ENCODE results near the gene SCO2.
"Not testable (repeated sequence)": the region's sequence is repeated elsewhere in the genome, so short reads cannot be mapped to it uniquely, and the experiment has no call there.

Gene SCO2

DNA sequence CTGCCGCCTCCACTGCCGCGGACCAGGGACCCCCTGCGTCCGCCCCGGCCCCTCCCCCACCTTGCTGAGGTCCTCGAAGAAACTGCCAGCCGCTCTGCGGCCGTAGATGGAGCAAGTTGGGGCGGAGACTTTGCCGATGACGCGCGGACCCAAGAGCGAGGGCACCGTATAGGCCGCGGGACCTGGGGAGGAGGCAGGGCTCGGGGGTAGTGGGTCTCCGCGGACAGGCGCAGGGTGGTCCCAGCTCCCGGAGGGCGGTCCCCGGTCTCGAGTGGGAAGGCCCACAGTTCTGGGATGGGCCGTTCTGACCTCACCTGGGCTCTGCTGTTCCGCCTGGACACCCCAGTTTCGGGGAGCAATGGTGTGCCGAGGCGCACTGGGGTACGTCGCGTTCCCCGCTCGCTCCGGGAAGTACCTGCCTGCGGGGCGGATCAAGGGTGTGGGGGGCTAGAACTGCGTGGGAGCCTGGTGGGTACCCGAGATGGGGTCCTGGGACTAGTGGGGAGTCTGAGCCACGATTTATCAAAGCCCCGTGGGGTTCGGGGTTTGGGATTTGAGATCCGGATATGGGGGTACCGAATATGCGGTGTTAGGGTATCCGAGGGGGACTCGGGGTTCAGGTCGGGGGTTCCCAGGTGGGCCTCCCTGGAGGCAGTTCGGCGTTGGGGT lies 5.6 kb upstream of the SCO2 start:
- peak; percentile 92 for DNase-seq

DNA sequence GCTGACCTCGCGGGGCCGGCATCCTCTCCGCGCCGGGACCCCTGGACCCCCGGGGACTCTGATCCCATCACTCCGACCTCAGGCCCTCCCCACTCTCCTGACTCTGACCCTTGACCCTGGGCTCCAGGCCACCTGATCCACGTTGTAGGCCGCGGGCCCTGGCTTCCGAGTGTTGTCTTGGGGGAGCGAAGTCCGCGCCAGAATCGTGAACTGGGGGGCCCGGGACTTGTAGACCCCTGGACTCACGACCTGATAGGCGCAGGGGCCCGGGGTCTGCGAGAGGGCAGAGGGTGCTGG lies 5.1 kb upstream of the SCO2 start:
- no peak for DNase-seq

DNA sequence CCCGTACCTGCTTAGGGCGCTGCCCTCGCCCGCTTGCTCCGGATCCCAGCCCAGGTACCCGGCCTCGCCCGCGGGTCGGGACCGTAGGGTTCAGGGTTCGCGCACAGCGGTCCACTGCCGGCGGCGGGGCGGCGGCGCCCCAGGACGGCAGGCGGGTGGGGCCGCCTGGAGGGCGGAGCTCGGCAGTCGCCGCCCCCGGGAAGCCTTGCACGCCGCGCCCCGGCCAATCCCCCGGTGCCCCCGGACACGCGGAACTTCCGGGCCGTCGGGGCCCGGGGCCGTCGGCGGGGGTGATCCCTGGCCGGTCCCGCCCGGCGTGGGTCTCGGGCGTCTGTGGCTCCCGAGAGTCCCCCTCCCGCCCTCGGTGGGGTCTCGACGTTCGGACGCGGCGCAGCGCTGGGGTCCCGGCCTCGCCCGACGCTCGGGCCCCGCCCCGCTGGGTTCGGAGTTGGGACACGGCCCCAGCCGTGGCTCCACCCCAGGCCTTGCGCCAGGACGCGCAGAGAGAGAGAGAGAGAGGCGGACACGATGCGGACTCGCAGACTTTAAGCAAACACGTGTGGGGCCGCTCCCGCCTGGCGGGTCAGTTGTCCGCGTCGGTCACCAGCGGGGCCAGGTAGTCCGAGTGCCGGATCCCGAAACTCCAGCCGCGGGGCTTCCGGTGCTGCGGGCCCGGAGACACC lies 4.6 kb upstream of the SCO2 start, which contains the start of gene TYMP:
TSS of gene TYMP (minus strand) at position 116 of the 683 bp plus-strand sequence. CDS start 303 bp downstream, outside the sequence.
- DNase-seq, result peak; percentile 89

DNA sequence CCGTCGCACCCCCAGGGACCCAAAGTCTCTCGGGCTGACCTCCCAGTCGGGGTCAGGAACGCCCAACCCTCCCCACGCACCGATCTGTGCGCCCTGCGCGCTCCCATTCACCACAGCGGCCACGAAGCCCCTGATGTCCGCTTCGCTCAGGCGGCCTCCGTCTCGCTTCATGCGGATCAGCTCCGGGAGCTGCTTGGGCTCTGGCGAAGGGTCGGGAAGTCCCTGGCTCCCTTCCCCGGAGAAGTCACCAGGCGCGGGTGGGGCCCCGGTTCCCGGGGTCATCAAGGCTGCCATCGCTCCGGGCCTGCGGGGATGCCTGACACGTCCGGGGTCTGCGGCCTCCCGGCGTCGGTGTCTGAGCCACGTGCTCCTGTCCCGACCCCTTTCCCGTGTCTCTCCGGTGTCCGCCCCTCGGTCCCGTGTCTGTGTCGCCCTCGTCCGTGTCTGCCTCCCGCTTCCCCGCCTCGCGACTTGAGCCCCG lies 4.1 kb upstream of the SCO2 start:
- DNase-seq, result no peak

DNA sequence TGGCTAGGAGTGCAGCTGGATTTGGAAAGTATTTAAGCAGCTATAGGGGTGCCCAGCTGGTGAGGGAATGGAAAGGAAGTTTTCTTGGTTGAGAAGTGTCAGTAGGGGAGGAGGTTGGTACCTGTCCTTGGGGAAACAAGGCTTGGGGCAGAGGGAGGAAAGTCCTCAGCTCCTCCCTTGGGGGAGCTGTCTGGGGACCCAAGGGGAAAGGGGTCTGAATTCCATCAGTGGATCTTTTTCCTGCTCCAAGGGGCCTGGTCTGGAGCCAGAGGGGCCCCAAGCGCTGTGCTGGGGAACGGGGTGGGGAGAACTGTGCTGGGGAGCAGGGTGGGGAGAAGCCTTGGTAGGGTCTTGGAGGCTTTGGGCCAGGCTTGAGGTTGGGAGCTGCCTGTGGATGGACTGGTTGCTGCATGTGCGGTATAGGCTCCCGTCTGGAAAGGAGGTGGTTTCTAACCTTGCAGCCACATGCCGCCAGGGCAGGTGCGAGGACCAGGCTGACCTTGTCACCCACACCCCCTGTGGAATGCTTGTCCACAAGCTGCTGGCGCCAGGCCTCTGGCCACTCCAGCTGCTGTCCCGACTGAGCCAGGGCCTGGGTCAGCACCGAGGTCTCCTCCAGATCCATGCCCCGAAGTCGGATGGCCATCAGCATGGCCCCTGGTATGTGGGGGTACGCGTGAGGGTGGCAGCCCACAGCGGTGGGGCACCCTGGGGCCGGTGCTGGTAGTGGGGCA lies 3.5 kb upstream of the SCO2 start:
- peak; percentile 71 for DNase-seq

DNA sequence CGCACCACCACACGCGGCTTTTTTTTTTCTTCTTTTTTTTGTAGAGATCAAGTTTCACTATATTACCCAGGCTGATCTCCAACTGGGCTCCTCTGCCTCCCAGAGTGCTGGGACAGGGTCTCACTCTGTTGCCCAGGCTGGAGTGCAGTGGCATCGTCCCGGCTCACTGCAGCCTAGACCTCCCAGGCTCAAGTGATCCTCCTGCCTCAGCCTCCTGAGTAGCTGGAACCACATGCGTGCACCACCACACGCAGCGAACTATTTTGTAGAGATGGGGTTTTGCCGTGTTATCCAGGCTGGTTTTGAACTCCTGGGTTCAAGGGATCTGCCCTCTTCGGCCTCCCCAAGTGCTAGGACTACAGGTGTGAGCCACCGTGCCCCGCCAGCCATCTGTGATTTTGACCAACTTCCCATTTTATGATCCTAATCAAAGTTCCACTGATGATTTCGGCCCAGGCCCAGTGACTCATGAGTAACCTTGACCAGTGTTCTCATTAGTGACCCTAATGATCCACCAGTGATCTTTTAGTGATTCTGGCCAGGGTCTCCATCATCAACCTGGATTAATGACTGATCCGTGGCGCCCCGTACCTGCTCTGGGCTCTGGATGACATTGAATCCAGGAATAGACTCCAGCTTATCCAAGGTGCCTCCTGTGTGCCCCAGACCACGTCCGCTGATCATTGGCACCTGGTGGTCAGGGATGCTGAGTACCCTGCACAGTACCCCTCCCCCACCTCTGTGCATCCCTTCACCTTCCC lies 2.7 kb upstream of the SCO2 start:
- peak; percentile 63 for DNase-seq

DNA sequence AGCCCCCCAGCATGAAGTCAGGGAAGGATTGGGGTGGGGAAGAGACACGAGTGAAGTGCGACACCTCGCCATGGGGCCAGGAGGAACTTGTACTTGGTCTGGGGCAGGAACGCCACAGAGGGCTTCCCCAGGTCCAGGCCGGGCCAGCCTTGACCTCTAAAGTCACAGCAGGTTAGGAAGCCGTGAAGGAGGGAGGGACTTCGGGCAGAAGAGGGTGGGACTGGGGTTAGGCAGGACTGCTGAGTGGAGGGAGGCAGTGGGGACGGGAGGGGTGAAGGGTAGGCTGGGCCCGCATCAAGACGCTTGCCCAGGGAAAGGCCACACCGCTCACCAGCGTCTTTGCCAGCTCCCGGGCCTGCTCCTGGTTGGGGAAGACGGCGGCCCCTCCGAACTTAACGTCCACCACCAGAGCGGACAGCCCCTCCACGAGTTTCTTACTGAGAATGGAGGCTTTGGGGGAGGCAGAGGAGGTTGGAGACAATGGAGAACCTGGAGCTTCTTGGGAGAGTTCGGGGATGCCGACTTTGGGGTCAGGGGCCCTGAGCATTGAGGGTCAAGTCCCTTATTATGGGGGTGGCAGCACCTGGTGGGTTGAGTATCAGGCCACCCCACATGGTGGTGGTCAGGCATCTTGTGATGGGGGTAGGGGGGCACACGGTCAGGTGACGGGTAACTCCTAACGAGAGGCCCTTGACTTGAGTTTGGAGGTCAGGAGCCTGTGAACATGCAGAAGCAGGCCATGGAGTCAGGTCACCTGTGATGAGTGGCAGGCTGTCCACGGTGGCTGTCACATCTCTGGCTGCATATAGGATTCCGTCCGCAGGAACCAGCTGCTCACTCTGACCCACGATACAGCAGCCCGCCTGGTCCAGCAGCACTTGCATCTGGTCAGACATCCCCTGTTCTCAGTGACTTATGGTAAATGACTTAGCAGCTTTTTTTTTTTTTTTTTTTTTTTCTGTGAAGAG lies 1.7 kb upstream of the SCO2 start:
- DNase-seq, result peak; percentile 69

DNA sequence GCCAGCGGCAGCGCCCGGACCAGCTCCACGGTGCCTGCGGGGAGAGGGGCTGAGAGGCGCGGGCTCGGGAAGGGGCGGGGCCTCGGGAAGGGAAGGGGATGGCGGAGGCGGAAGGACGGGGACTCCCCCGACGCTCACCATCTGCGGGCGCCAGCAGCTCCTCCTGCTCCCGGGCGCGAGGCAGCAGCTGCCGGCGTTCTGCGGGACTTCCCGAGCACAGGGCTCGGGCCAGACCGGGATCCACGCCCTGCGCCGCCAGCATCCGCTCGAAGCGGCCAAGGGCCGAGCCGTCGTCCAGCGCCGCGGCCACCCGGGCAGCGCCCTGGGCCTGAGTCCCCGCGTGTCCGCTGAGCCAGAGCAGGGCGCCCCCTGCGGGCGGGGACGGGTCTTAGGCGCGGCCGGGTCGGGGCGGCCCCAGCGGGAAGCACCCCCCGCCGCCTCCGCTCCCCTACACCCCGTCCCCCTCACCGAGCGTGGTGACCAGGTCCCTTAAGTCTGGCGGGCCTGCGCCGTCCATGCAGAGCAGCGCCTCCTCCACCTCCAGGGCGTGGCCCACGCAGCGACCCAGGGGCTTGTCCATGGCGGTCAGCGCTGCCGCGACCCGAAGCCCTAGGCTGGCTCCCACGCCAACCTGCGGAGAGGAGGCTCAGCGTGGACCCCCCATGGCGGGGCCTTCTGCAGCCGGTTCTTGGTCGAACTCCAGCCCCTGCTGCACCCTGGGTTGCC lies 873 bp upstream of the SCO2 start:
- DNase-seq, result peak; percentile 94

DNA sequence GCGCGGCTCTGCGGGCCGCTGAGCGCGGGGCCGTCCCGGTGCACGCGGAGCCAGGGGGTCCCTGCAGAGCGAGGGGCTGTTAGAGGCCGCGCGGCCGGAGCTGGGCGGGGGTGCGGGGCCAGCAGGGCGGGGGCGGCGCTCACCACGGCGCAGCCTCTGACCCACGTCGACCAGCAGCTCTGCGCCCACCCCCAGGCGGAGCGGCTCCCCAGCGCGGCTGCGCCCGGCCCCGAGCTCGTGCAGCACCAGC lies 385 bp upstream of the SCO2 start:
- DNase-seq, result no peak

DNA sequence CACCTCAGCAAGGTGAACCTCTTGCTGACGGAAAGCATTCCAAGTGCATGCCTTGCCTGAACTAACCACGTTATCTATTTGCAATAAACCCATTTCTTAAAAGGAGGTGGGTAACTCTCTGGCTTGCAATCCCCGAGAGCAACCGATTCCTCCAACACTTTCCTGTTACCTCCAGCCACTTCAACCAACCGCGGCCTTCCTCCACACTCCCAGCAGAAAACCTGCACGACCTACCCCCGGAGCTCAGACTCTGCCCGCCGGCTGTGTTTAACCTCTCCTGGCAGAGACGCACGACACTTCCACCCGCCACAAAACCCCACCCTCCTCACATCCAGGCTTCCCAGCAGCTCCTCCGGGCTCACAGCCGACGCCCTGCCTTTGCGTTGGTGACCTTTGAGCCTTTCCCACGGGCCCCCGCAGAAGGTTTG lies 708 bp downstream of the SCO2 start:
- no peak for DNase-seq

DNA sequence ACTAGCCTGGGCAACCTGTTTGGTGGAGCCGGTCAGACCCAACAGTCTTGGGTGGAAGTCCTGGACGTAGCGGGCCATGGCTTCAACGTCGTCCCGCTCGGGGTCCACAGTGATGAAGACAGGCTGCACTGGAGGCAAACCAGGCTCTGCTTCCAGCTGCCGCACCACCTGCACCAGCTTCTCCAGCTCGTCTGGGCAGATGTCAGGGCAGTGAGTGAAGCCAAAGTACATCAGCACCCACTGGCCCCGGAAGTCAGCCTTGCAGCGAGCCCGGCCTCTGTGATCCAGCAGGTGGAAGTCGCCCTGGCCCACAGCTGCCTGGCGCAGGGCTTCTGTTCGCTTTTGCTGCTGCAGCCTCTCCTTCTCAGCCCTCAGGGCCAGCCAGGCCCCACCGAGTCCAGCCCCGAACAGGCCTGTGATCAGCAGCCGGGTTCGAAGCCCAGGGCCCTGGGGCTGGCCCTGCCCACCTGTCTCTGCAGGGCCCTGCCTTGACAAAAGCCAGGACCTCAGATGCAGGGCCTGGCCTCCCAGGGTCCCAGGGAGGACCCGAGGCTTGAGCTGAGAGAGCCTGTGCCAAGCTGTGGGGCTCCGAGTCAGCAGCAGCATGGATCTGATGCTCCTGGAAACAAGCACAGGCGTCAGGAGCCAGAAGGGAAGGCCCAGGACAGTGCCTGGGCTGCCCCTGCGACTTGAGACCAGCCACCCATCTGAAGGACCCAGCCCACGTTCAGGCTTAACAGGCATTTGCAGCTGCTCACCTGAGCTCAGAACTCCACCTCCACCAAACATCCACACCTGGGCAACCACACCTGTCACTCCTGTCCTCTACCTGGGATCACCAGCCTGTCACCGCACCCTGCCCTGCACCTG lies 1.4 kb downstream of the SCO2 start:
- no peak for DNase-seq

DNA sequence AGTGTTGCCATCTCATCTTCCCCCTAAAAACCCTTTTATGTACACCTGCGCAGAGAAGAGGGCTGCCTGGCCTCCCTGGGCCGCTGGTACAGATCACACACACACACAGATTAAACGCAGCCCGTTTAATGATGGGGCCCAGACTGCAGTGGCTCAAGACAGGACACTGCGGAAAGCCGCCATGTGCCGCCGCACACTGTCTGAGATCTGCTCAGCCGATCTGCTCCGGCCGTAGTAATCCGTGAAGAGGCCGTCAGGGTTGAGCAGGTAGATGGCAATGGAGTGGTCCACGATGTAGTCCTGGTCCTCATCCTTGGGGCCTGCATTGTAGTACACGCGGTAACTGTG lies 2.0 kb downstream of the SCO2 start:
- no peak for DNase-seq

DNA sequence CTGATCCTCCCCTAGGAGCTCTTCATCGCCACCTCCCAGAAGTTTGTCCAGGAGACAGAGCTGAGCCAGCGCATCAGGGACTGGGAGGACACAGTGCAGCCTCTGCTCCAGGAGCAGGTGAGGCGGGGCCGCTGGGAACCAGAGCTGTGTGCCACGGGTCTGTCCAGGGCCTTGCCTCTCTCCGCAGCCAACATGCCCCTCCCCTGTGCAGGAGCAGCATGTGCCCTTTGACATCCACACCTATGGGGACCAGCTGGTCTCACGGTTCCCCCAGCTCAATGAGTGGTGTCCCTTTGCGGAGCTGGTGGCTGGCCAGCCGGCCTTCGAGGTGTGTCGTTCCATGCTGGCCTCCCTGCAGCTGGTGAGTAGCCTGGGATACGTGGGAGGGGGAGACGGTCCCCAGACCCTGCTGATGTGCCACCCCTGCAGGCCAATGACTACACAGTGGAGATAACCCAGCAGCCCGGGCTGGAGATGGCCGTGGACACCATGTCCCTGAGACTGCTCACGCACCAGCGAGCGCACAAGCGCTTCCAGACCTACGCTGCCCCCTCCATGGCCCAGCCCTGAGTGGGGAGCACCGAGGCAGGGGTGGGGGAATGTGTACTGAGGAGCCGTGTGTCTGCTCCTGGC lies 2.5 kb downstream of the SCO2 start:
- no peak for DNase-seq

DNA sequence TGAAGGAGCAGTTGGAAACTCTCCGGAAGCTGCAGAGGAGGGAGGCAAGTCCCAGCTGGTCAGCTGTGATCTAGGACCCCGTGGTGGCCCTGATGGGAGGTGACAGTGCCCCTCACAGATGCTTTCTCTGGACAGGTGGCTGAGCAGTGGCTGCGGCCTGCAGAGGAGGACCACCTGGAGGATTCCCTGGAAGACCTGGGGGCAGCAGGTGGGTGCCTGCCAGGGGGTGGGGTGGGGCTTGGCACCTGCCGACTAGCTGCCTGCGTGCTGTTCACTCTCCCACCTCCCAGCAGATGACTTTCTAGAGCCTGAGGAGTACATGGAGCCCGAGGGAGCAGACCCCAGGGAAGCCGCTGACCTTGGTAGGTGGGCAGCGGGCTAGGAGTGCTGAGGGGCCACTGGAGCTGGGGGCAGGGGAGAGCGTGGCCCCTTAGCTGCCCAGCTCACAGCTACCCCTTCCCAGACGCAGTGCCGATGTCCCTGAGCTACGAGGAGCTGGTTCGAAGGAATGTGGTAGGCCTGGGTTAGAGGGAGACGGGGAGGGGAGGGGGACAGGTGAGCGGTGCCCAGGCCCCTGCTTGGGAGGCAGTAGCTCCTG lies 3.1 kb downstream of the SCO2 start:
- no peak for DNase-seq

DNA sequence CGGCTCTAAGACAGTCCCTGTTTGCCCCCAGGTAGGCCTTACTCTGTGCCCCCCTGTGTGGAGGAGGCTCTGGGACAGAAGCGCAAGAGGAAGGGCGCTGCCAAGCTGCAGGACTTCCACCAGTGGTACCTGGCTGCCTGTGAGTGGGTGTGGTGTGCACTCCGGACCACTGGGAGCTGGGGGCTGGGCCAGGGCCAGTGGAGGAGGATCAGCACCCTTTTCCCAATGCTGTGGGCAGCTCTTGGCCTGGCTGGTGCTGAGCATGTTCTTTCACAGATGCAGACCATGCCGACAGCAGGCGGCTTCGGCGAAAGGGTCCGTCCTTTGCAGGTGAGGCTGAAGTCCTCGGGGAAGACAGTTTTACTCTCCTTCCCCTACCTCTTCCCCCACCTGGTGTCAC lies 3.7 kb downstream of the SCO2 start:
- DNase-seq, result no peak

DNA sequence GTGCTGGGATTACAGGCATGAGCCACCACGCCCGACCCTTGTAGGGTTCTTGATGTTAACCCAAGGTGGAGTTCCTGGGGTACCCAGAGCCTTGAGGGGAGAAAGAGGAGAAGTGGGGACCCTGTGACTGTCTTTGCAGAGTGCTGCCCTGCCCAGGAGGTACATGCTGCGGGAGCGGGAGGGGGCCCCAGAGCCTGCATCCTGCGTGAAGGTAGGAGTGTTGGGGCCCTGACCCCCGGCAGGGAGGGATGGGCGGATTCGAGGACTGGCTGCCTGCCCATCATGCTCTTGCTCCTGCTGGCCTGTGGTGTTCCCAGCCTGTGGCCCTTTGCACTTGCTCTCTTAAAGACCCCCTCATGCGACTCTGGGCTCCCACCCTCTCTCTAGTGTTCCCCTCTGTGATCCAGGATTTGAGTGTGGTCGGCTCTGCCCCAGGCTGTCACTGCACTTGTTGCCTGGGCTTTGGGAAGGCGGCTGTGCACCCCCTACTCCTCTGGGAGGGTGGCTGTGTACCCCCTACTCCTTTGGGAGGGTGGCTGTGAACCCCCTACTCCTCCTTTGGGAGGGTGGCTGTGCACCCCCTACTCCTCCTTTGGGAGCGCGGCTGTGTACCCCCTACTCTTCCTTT lies 4.5 kb downstream of the SCO2 start:
- no peak for DNase-seq

DNA sequence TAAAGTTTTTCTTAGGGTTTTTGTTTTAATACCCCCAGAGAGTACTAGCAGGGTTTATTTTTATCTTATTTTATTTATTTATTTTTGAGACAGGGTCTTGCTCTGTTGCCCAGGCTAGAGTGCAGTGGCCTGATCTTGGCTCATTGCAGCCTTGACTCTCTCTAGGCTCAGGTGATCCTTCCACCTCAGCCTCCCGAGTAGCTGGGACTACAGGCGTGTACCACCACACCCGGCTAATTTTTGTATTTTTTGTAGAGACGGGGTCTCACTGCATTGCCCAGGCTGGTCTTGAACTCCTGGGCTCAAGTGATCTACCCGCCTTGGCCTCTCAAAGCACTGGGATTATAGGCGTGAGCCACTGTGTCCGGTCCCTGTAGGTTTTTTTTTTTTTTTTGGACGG lies 5.2 kb downstream of the SCO2 start:
- not testable (repeated sequence) for DNase-seq

DNA sequence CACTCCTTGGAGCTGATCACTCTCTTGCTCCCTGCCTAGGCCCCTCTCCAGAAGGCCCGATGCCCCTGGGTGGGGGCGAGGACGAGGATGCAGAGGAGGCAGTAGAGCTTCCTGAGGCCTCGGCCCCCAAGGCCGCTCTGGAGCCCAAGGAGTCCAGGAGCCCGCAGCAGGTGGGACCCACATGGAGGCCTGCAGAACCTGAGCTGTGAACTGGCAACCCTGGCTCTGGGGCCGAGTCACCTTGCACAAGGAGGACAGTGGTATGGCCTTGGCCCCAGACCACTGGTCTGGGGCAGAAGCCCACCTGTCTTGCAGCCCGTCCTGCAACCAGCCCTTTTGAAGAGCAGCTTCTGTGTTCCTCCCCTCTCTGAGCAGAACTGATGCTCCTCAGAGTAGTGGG lies 6.2 kb downstream of the SCO2 start:
- DNase-seq, result no peak

DNA sequence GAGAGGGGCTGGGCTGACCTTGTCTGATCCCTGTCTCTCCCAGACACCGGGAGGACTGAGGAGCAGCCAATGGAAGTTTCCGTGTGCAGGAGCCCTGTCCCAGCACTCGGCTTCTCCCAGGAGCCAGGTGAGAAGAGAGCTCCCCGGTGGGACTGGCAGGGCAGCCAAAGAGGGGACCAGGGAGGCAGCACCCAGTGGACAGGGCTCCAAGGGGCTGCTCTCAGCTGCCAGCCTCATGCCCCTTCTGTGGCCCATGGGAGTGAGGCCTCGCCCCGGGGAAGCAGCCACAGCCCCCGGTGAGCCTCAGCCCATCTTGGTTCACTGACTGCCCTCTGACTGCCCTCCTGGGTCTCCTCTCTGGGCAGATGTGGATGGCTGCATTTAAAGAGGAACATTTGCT lies 6.8 kb downstream of the SCO2 start:
- no peak for DNase-seq

Measured in activated CD8-positive, alpha-beta memory T cell treated with anti-CD3 and anti-CD28 coated beads for 24 hours (primary cell).